OCI-LY7 (cell line): Measurements from ENCODE around the gene PRKRA. TPM values are rescaled to one million over a fixed set of nuclear protein-coding genes. Genes with fewer than 3 reads are reported as not detected.
A peak's percentile ranks its signal among the peaks of the same experiment; 100 is the strongest.
"Not testable (repeated sequence)": the region's sequence is repeated elsewhere in the genome, so short reads cannot be mapped to it uniquely, and the experiment has no call there.

Source experiments
- BruUV-seq: library from RNA; stranded (reverse); fragments of 400-500 nt; replicated peaks from 2 replicates; lab custom pipeline; 2021; lab: Mats Ljungman, UMichigan
- CTCF ChIA-PET: fragments of 300-600 bp; sonication (Branson Sonifier 250); formaldehyde crosslinking; loops from one replicate; lab custom pipeline; 2022; ENCODE audit warnings: antibody characterized with exemption; ENCODE audit not compliant: unreplicated experiment; lab: Charles Lee
- POLR2A ChIA-PET: fragments of 300-600 bp; sonication (Branson Sonifier 250); formaldehyde crosslinking; loops from one replicate; lab custom pipeline; 2022; ENCODE audit warnings: antibody characterized with exemption; lab: Charles Lee
- DNase-seq: peaks from one replicate; pipeline ENCODE4 v3.0.0-alpha.2; 2015; ENCODE audit warnings: low spot score
- H2AFZ ChIP-seq: fragments of 200-600 bp; sonication (generic), shearing (Covaris generic); 2 replicates; pipeline ENCODE4 v1.6.1; 2014; ENCODE audit warnings: mild to moderate bottlenecking, antibody characterized with exemption, low read length, moderate library complexity
- H3K27ac ChIP-seq: fragments of 200-600 bp; sonication (generic); 2 replicates; pipeline ENCODE4 v1.5.1; 2014; ENCODE audit warnings: mixed run types, low read depth, mild to moderate bottlenecking, moderate library complexity, low read length, inconsistent platforms; ENCODE audit not compliant: poor library complexity, severe bottlenecking
- H3K36me3 ChIP-seq: fragments of 200-600 bp; sonication (generic); 2 replicates; pipeline ENCODE4 v1.6.1; 2014; ENCODE audit warnings: mild to moderate bottlenecking, antibody characterized with exemption, low read length, moderate library complexity, mixed read lengths; ENCODE audit not compliant: insufficient read depth
- H3K4me1 ChIP-seq: fragments of 200-600 bp; sonication (generic); 2 replicates; pipeline ENCODE4 v1.5.1; 2014; ENCODE audit warnings: mild to moderate bottlenecking, low read length; ENCODE audit not compliant: insufficient read depth, poor library complexity, severe bottlenecking
- H3K4me2 ChIP-seq: fragments of 200-600 bp; sonication (generic); 2 replicates; pipeline ENCODE4 v1.6.1; 2014; ENCODE audit warnings: mild to moderate bottlenecking, low read length
- H3K4me3 ChIP-seq: fragments of 200-600 bp; sonication (generic); 2 replicates; pipeline ENCODE4 v1.5.1; 2014; ENCODE audit warnings: mild to moderate bottlenecking, low read depth, low read length; ENCODE audit not compliant: poor library complexity, severe bottlenecking
- H3K79me2 ChIP-seq: fragments of 200-600 bp; sonication (generic); 2 replicates; pipeline ENCODE4 v1.6.1; 2016; ENCODE audit warnings: low read depth, mild to moderate bottlenecking, low read length, moderate library complexity, mixed read lengths; ENCODE audit not compliant: insufficient read depth
- H3K9me2 ChIP-seq: fragments of 200-600 bp; sonication (generic); 2 replicates; pipeline ENCODE4 v1.6.1; 2016; ENCODE audit warnings: mild to moderate bottlenecking, low read length, mixed read lengths; ENCODE audit not compliant: insufficient read depth
- H3K9me3 ChIP-seq: fragments of 200-600 bp; sonication (generic); 2 replicates; pipeline ENCODE4 v1.6.1; 2014; ENCODE audit warnings: mild to moderate bottlenecking, mixed run types, low read length, mixed read lengths
- H4K20me1 ChIP-seq: fragments of 200-600 bp; sonication (generic); 2 replicates; pipeline ENCODE4 v1.6.1; 2014; ENCODE audit warnings: mild to moderate bottlenecking, antibody characterized with exemption, low read length, moderate library complexity, mixed read lengths; ENCODE audit not compliant: insufficient read depth
- CTCF ChIP-seq: fragments of 200-600 bp; sonication (generic); conservative IDR thresholded peaks from 2 replicates; pipeline ENCODE4 v1.5.1; 2014; ENCODE audit warnings: mild to moderate bottlenecking, antibody characterized with exemption, low read length, moderate library complexity, mixed read lengths
- EZH2phosphoT487 ChIP-seq: fragments of 200-600 bp; sonication (generic); IDR thresholded peaks from 2 replicates; pipeline ENCODE4 v1.6.1; 2018; ENCODE audit warnings: low read depth, borderline replicate concordance, mild to moderate bottlenecking, mixed run types, antibody characterized with exemption, low read length, moderate library complexity, mixed read lengths
- intact Hi-C: fragments of 100-400 bp; cut with micrococcal nuclease; formaldehyde crosslinking; loops from one replicate; pipeline ENCODE4 v1.10.0; 2022; ENCODE audit not compliant: unreplicated experiment
- total RNA-seq, 2 experiments: library from RNA; depleted of rRNA in 1 of 2; stranded (reverse); fragments of >200 nt in 1 of 2; shearing (Covaris generic) in 1 of 2; gene quantifications; 2 replicates each; pipeline ENCODE4 v1.2.3, GENCODE V29; 2014 to 2022

Gene PRKRA
- total RNA-seq, 2 experiments from 2014 or later: 76.4 to 79.5 TPM

GRCh38 chr2:178414266-178415247 lies 36.4 kb downstream of the PRKRA start:
- no peaks in the 10 kb centered on the region for H3K9me2 ChIP-seq
- H3K4me1 ChIP-seq: peaks cover 16% of the 10 kb centered on the region
- H4K20me1 ChIP-seq: no peaks in the 10 kb centered on the region
- no peak for TF ChIP-seq EZH2phosphoT487
- peak; percentile 93 for TF ChIP-seq CTCF
- H3K36me3 ChIP-seq: no peaks in the 10 kb centered on the region
- ChIA-PET POLR2A (interaction anchor here (0.6 to 1.3 kb wide), 5 partner anchors 16 to 959 kb away, joined by 3 to 4 read pairs (median 3); partner anchors contain the start of genes PJVK and PRKRA), CTCF (interaction anchor here (0.6 to 1.2 kb wide), 4 partner anchors 10 to 35 kb away, joined by 4 to 5 read pairs (median 4); no protein-coding TSS in a partner anchor)
- H3K4me3 ChIP-seq: peak overlapping the region; percentile 39
- peak; percentile 88 for DNase-seq
- BruUV-seq: no TSS peak
- intact Hi-C loops: loop anchor here (5.0 kb wide), 1 partner anchor 302 kb away; the partner anchor contains the start of gene RBM45
- H3K79me2 ChIP-seq: no peaks in the 10 kb centered on the region
- H3K4me2 ChIP-seq: peak overlapping the region; percentile 66
- no peaks in the 10 kb centered on the region for H3K9me3 ChIP-seq
- H2AFZ ChIP-seq: peak overlapping the region; percentile 98
- no peak overlapping the region for H3K27ac ChIP-seq

GRCh38 chr2:178413472-178414265 lies 37.3 kb downstream of the PRKRA start:
- no peaks in the 10 kb centered on the region for H3K9me3 ChIP-seq
- H3K79me2 ChIP-seq: no peaks in the 10 kb centered on the region
- peaks cover 16% of the 10 kb centered on the region for H3K4me1 ChIP-seq
- H2AFZ ChIP-seq: peak overlapping the region; percentile 98
- H3K4me2 ChIP-seq: peak overlapping the region; percentile 66
- BruUV-seq: no TSS peak
- ChIA-PET CTCF (interaction anchor here (1.2 kb wide), 1 partner anchor 9 kb away, joined by 5 read pairs; no protein-coding TSS in a partner anchor), POLR2A (interaction anchor here (0.8 to 1.3 kb wide), 4 partner anchors 15 to 303 kb away, joined by 3 to 4 read pairs (median 3); partner anchors contain the start of genes PJVK and PRKRA)
- no peak for DNase-seq
- peak overlapping the region; percentile 39 for H3K4me3 ChIP-seq
- H3K27ac ChIP-seq: no peak overlapping the region
- no peak for TF ChIP-seq EZH2phosphoT487
- no peak for TF ChIP-seq CTCF
- no peaks in the 10 kb centered on the region for H3K36me3 ChIP-seq
- H4K20me1 ChIP-seq: no peaks in the 10 kb centered on the region
- H3K9me2 ChIP-seq: no peaks in the 10 kb centered on the region
- intact Hi-C loops: loop anchor here (5.0 kb wide), 1 partner anchor 301 kb away; the partner anchor contains the start of gene RBM45

- H3K4me2 ChIP-seq, H3K9me2 ChIP-seq, H3K9me3 ChIP-seq, CTCF ChIA-PET, DNase-seq, POLR2A ChIA-PET, H3K27ac ChIP-seq, BruUV-seq, H3K4me3 ChIP-seq, H4K20me1 ChIP-seq, H3K79me2 ChIP-seq, H2AFZ ChIP-seq, H3K36me3 ChIP-seq: not testable (repeated sequence)
- intact Hi-C loops: loop anchor here (5.0 kb wide), 1 partner anchor 300 kb away; the partner anchor contains the start of gene RBM45
- peaks cover 16% of the 10 kb centered on the region for H3K4me1 ChIP-seq
Measured at GRCh38 chr2:178412453-178412852, 38.5 kb downstream of the PRKRA start.
